Smooth muscle cell (in vitro differentiated cells): ENCODE measurements around the gene ACMSD. TPM values are rescaled to one million over a fixed set of nuclear protein-coding genes. Genes with fewer than 3 reads are reported as not detected.
A peak's percentile ranks its signal among the peaks of the same experiment; 100 is the strongest.

ENCODE experiments used
- DNase-seq: peaks from one replicate; lab custom pipeline; 2025; ENCODE audit not compliant: unreplicated experiment; lab: John Stamatoyannopoulos, UW
- H2AFZ ChIP-seq: fragments of 200-600 bp; sonication (generic); 2 replicates; pipeline ENCODE4 v1.6.0; 2016; ENCODE audit warnings: antibody characterized with exemption, low read depth, mild to moderate bottlenecking
- H3F3A ChIP-seq: fragments of 200-600 bp; sonication (generic); 2 replicates; pipeline ENCODE4 v1.6.0; 2017; ENCODE audit warnings: antibody characterized with exemption, low read depth
- H3K27ac ChIP-seq: fragments of 200-600 bp; sonication (generic); 2 replicates; pipeline ENCODE4 v1.5.1; 2016; ENCODE audit warnings: low read depth, mild to moderate bottlenecking
- H3K27me3 ChIP-seq: fragments of 200-600 bp; sonication (generic); 2 replicates; pipeline ENCODE4 v1.6.1; 2016; ENCODE audit warnings: low read depth, mild to moderate bottlenecking
- H3K36me3 ChIP-seq: fragments of 200-600 bp; sonication (generic); 2 replicates; pipeline ENCODE4 v1.5.1; 2016; ENCODE audit warnings: low read depth
- H3K4me1 ChIP-seq: fragments of 200-600 bp; sonication (generic); 2 replicates; pipeline ENCODE4 v1.5.1; 2016; ENCODE audit warnings: low read depth
- H3K4me2 ChIP-seq: fragments of 200-600 bp; sonication (generic); 2 replicates; pipeline ENCODE4 v1.6.0; 2016; ENCODE audit warnings: mild to moderate bottlenecking
- H3K4me3 ChIP-seq: fragments of 200-600 bp; sonication (generic); 2 replicates; pipeline ENCODE4 v1.5.1; 2016; ENCODE audit warnings: mild to moderate bottlenecking
- H3K79me2 ChIP-seq: fragments of 200-600 bp; sonication (generic); 2 replicates; pipeline ENCODE4 v1.6.0; 2016; ENCODE audit warnings: low read depth, mild to moderate bottlenecking
- H3K9ac ChIP-seq: fragments of 200-600 bp; sonication (generic); 2 replicates; pipeline ENCODE4 v1.6.0; 2016; ENCODE audit warnings: low read depth
- H3K9me3 ChIP-seq: fragments of 200-600 bp; sonication (generic); replicated peaks from 2 replicates; pipeline ENCODE4 v1.5.1; 2016; ENCODE audit warnings: low read depth
- H4K20me1 ChIP-seq: fragments of 200-600 bp; sonication (generic); 2 replicates; pipeline ENCODE4 v1.6.0; 2016; ENCODE audit warnings: low read depth
- WGBS: methylation state at CpG from one replicate; pipeline ENCODE4 v1.1.7; 2016; ENCODE audit warnings: low lambda C conversion rate; 5-methylcytosine and 5-hydroxymethylcytosine counted together
- polyA plus RNA-seq: library from polyadenylated mRNA; unstranded; fragments of >200 nt; fragmentation: Nextera tagmentation; extraction: Ambion mirVana; gene quantifications from 2 replicates; pipeline ENCODE4 v1.2.1, GENCODE V29; 2016
- total RNA-seq: library from RNA; depleted of rRNA; stranded (reverse); fragments of >200 nt; gene quantifications from 2 replicates; pipeline ENCODE4 v1.2.3, GENCODE V29; 2014
- TF ChIP-seq, protein P1 (sequence below): fragments of 200-600 bp; sonication (generic); IDR thresholded peaks from 2 replicates; pipeline ENCODE4 v1.5.1; 2017; ENCODE audit warnings: borderline replicate concordance, mild to moderate bottlenecking, antibody characterized with exemption; ENCODE audit not compliant: insufficient read depth, poor library complexity, severe bottlenecking

Gene ACMSD
- total and polyA plus RNA-seq, 2 experiments from 2014 or later: not detected

DNA sequence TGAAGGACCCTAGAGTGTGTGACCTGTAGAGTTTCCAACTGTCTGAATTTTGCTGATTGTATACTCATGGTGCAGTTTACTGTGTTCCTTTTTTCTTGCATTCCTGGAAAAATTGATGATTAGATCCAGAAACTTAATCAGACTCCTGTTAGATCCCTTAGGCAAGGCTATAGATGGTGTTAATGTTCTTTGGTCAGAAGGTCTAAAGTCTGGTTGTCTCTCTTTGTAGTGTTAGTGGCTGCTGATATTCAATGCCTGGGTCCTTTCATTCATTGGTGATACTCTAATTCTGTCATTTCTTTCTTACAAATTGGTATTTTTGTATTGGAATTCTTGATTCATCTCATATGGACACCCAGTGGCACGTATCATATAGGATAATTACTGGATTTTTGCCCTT is 86.5 kb downstream of the ACMSD start:
- H3K27ac ChIP-seq: no peak overlapping the region
- H3K4me1 ChIP-seq: peaks cover 11% of the 10 kb centered on the region
- H3K4me3 ChIP-seq: no peak overlapping the region
- H3F3A ChIP-seq: peaks cover 6% of the 10 kb centered on the region
- H3K4me2 ChIP-seq: no peak overlapping the region
- no peak overlapping the region for H2AFZ ChIP-seq
- WGBS: 100% methylated on average over 1 of the region's 1 CpG
- H3K79me2 ChIP-seq: peaks cover 100% of the 10 kb centered on the region
- H4K20me1 ChIP-seq: peaks cover 99% of the 10 kb centered on the region
- DNase-seq: no peak
- no peak overlapping the region for H3K9ac ChIP-seq
- no peaks in the 10 kb centered on the region for H3K9me3 ChIP-seq
- H3K27me3 ChIP-seq: no peaks in the 10 kb centered on the region
- TF ChIP-seq, protein P1, sequence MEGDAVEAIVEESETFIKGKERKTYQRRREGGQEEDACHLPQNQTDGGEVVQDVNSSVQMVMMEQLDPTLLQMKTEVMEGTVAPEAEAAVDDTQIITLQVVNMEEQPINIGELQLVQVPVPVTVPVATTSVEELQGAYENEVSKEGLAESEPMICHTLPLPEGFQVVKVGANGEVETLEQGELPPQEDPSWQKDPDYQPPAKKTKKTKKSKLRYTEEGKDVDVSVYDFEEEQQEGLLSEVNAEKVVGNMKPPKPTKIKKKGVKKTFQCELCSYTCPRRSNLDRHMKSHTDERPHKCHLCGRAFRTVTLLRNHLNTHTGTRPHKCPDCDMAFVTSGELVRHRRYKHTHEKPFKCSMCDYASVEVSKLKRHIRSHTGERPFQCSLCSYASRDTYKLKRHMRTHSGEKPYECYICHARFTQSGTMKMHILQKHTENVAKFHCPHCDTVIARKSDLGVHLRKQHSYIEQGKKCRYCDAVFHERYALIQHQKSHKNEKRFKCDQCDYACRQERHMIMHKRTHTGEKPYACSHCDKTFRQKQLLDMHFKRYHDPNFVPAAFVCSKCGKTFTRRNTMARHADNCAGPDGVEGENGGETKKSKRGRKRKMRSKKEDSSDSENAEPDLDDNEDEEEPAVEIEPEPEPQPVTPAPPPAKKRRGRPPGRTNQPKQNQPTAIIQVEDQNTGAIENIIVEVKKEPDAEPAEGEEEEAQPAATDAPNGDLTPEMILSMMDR: no peak
- no peaks in the 10 kb centered on the region for H3K36me3 ChIP-seq

DNA sequence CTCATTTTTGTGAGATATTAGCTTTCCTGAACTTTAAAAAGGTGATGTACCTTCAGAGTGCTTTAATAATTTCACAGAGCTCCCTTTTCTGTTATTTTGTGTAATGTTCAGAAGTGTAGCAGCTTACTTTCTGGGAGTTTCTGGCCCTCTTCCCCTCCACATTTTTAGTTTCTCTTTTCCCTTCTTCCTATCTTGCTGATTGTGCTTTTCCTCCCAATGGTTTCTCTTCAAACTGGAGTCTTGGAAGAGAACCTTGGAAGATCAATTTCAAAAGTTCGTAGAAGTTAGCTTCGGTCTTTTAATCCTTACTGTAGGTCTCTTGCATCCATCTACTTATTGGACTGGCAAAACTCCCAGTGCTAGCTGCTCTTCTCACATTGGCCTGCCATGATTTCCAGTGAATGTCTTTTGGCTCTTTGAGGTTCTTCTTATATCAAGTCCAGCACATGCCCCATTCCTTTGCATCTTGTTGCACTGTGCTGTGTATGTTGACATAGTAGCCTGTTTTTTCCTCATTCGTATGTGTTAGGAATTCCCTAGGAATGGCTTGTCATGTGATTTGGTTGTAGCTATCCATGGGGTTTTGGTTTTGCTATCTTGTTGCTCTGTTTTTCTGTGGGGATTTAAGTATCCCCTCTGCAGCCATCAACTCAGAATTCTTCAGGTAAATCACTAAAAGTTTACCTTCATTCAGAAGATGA is 88.0 kb downstream of the ACMSD start:
- H3K27me3 ChIP-seq: no peaks in the 10 kb centered on the region
- H3K79me2 ChIP-seq: peaks cover 100% of the 10 kb centered on the region
- H3K4me2 ChIP-seq: peak overlapping the region; percentile 53
- no peak overlapping the region for H3K9ac ChIP-seq
- peaks cover 99% of the 10 kb centered on the region for H4K20me1 ChIP-seq
- no peaks in the 10 kb centered on the region for H3K4me1 ChIP-seq
- H3K9me3 ChIP-seq: no peaks in the 10 kb centered on the region
- 59% methylated on average over 3 of the region's 3 CpGs for WGBS
- DNase-seq: no peak
- H3K36me3 ChIP-seq: no peaks in the 10 kb centered on the region
- TF ChIP-seq, protein P1: no peak
- H2AFZ ChIP-seq: no peak overlapping the region
- no peak overlapping the region for H3K4me3 ChIP-seq
- peak overlapping the region; percentile 52 for H3K27ac ChIP-seq
- peaks cover 6% of the 10 kb centered on the region for H3F3A ChIP-seq

DNA sequence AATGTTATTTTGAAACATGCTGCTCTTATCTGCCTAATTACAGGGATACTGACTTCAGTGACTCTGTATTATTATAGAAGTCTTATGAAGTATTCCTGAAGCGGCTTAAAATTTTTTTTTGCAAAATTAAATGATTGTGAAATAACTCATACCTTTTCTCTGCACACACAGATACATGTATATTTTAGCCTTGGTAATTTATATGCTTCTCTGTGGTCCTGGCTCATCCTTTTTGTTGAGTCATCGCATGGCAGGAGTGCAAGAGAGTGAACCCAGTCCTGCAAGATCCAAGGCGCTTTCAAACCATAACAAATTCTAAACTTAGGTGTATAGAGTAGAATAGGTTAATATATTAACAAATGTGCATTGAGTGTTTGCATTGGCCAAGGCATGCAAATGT is 88.8 kb downstream of the ACMSD start:
- peaks cover 100% of the 10 kb centered on the region for H3K79me2 ChIP-seq
- 87% methylated on average over 3 of the region's 3 CpGs for WGBS
- H3K4me1 ChIP-seq: no peaks in the 10 kb centered on the region
- no peak for DNase-seq
- H3K36me3 ChIP-seq: no peaks in the 10 kb centered on the region
- peaks cover 99% of the 10 kb centered on the region for H4K20me1 ChIP-seq
- no peaks in the 10 kb centered on the region for H3K9me3 ChIP-seq
- H2AFZ ChIP-seq: no peak overlapping the region
- H3K4me2 ChIP-seq: peak overlapping the region; percentile 40
- peaks cover 6% of the 10 kb centered on the region for H3F3A ChIP-seq
- H3K27me3 ChIP-seq: no peaks in the 10 kb centered on the region
- TF ChIP-seq, protein P1: no peak
- H3K9ac ChIP-seq: no peak overlapping the region
- no peak overlapping the region for H3K4me3 ChIP-seq
- peak overlapping the region; percentile 52 for H3K27ac ChIP-seq

DNA sequence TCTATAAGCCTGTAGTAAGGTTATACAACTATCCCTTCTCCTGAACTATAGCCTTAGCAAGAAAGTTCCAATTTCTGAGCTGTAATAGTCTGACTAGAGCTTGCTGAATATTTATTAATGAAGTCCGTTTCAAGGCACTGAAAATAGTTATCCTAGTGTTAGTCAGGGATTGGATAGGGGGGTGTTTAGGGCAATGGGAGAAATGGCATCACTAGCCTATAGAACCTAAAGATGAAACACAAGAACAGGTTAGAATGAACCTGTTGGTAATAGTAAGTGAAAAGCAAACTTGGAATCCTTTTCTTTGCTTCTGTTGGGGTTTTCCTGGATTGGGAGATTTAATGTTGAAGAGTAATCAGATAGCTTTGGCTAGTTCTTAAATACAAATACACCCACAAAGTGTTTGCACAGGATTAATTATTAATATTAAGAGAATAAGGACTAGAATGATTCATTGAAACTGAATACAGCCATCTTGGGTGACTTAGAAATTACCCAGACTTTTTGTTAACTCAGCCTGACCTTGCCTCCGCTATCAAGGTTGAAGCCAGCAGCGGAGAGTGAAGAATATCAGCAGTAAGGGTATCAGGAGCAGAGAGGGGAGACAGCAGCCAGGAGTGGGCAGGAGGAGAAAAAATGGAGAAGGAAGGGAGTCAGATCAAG is 94.6 kb downstream of the ACMSD start:
- no peak overlapping the region for H2AFZ ChIP-seq
- H3K36me3 ChIP-seq: peaks cover 12% of the 10 kb centered on the region
- H3K9ac ChIP-seq: no peak overlapping the region
- peaks cover 5% of the 10 kb centered on the region for H3F3A ChIP-seq
- H3K79me2 ChIP-seq: peaks cover 100% of the 10 kb centered on the region
- peaks cover 99% of the 10 kb centered on the region for H4K20me1 ChIP-seq
- no peak overlapping the region for H3K4me2 ChIP-seq
- no peaks in the 10 kb centered on the region for H3K27me3 ChIP-seq
- no peaks in the 10 kb centered on the region for H3K4me1 ChIP-seq
- TF ChIP-seq, protein P1: no peak
- H3K9me3 ChIP-seq: no peaks in the 10 kb centered on the region
- no peak for DNase-seq
- H3K27ac ChIP-seq: no peak overlapping the region
- no peak overlapping the region for H3K4me3 ChIP-seq
- WGBS: 100% methylated on average over 3 of the region's 3 CpGs
